Adrenal gland (tissue), 5 donors: ENCODE data around the gene TEAD1.

Source experiments
- CTCF ChIP-seq, 6 experiments: fragments of 450-650 bp in 4 of 6; fragments of 200-600 bp in 2 of 6; sonication (generic) in 1 of 6; IDR thresholded peaks; 1 replicate in 5 of 6; 2 replicates in 1 of 6; pipeline versions ENCODE4 v1.5.1 to v1.8.0; 2016 to 2021; ENCODE audit warnings: antibody characterized with exemption in 6 of 6, mild to moderate bottlenecking in 2 of 6, moderate library complexity in 1 of 6
- POLR2A ChIP-seq, 2 donors: fragments of 450-650 bp; IDR thresholded peaks; one replicate each; pipeline ENCODE4 v1.6.1; 2017; ENCODE audit warnings: antibody characterized with exemption in 2 of 2, mild to moderate bottlenecking in 2 of 2, moderate library complexity in 1 of 2
- donor health status: DM: no; HTN: no; CAD: no.

- TF ChIP-seq CTCF (IDR thresholded peaks at IDR 0.05) (no peak), POLR2A (IDR thresholded peaks at IDR 0.05) (no peak)
These were observed 54.2 kb downstream of the TEAD1 start for GRCh38 chr11:12728417-12728816.
